Fibroblast of the aortic adventitia (primary cell): ENCODE data around the gene CALHM2. TPM values are rescaled to one million over a fixed set of nuclear protein-coding genes. Genes with fewer than 3 reads are reported as not detected.
"Not testable (repeated sequence)": the region's sequence is repeated elsewhere in the genome, so short reads cannot be mapped to it uniquely, and the experiment has no call there.

Experiments
- DNase-seq: peaks from one replicate; pipeline ENCODE4 v3.0.0-alpha.2; 2010; ENCODE audit warnings: low read depth
- H3K4me3 ChIP-seq: 2 replicates; pipeline ENCODE4 v1.5.1; 2011; ENCODE audit warnings: low read depth, mild to moderate bottlenecking, control low read depth, low read length, moderate library complexity
- CTCF ChIP-seq: IDR thresholded peaks from 2 replicates; pipeline ENCODE4 v1.5.1; 2011; ENCODE audit warnings: mild to moderate bottlenecking, low read length, control low read depth, inconsistent platforms; ENCODE audit not compliant: insufficient read depth
- total RNA-seq: library from RNA; depleted of rRNA; stranded (reverse); fragments of >200 nt; gene quantifications from 2 replicates; pipeline ENCODE4 v1.2.3, GENCODE V29; 2012; ENCODE audit warnings: low replicate concordance

The CALHM2 gene
- total RNA-seq, 1 donor, result 57.6 TPM

- no peak for DNase-seq
- no peak overlapping the region for H3K4me3 ChIP-seq
- TF ChIP-seq CTCF, result no peak
Measured at GRCh38 chr10:103487410-103487708, 35.2 kb upstream of the CALHM2 start.

GRCh38 chr10:103486635-103487409 is 34.7 kb upstream of the CALHM2 start:
- not testable (repeated sequence) for H3K4me3 ChIP-seq, DNase-seq

- DNase-seq, result peak; percentile 88
Measured at GRCh38 chr10:103481974-103482531, 29.9 kb upstream of the CALHM2 start.

GRCh38 chr10:103480521-103480920 is 28.4 kb upstream of the CALHM2 start:
- no peak for TF ChIP-seq CTCF
- H3K4me3 ChIP-seq, result no peak overlapping the region
- peak; percentile 33 for DNase-seq

More at GRCh38 chr10:103481974-103482531, 29.9 kb upstream of the CALHM2 start:
- no peak overlapping the region for H3K4me3 ChIP-seq
- peak; percentile 78 for TF ChIP-seq CTCF

GRCh38 chr10:103479135-103479534 is 27.0 kb upstream of the CALHM2 start, which contains the start of gene CALHM3:
Gene CALHM3 (minus strand): TSS chr10:103479240. CDS start chr10:103479032, 208 bp downstream.
- no peak for TF ChIP-seq CTCF
- H3K4me3 ChIP-seq, result no peak within 1 kb of the TSS
- no peak for DNase-seq

- TF ChIP-seq CTCF, result no peak
- no peak for DNase-seq
- H3K4me3 ChIP-seq, result no peak overlapping the region
Measured at GRCh38 chr10:103478671-103479070, 26.5 kb upstream of the CALHM2 start.

- H3K4me3 ChIP-seq, result no peak overlapping the region
- DNase-seq, result no peak
- TF ChIP-seq CTCF, result no peak
Measured at GRCh38 chr10:103476046-103476768, 24.0 kb upstream of the CALHM2 start.
